HTERT RPE-1 (cell line): ENCODE data around the gene SLC9A1.
"Not testable (repeated sequence)": the region's sequence is repeated elsewhere in the genome, so short reads cannot be mapped to it uniquely, and the experiment has no call there.

Source experiments
- in situ Hi-C: fragments of 300-500 bp; cut with MboI; formaldehyde crosslinking; loops from 4 replicates; pipeline ENCODE4 v1.14.3; 2020; ENCODE audit warnings: low sequenced_read_pairs

Gene SLC9A1

GRCh38 chr1:27135541-27136235, 19.2 kb downstream of the SLC9A1 start:
- in situ Hi-C loops = no loop called here

- in situ Hi-C loops = no loop called here
Measured at GRCh38 chr1:27133991-27134390, 20.9 kb downstream of the SLC9A1 start.

- in situ Hi-C loops = no loop called here
Measured at GRCh38 chr1:27133158-27133557, 21.8 kb downstream of the SLC9A1 start.

- in situ Hi-C loops = no loop called here
Measured at GRCh38 chr1:27132624-27133023, 22.3 kb downstream of the SLC9A1 start.

- in situ Hi-C loops = no loop called here
Measured at GRCh38 chr1:27132147-27132546, 22.8 kb downstream of the SLC9A1 start.

- in situ Hi-C loops = no loop called here
Measured at GRCh38 chr1:27130798-27131197, 24.1 kb downstream of the SLC9A1 start.

- in situ Hi-C loops = no loop called here
Measured at GRCh38 chr1:27129225-27129624, 25.7 kb downstream of the SLC9A1 start.

- in situ Hi-C loops = no loop called here
Measured at GRCh38 chr1:27127419-27127818, 27.5 kb downstream of the SLC9A1 start.

- in situ Hi-C loops = no loop called here
Measured at GRCh38 chr1:27126391-27126790, 28.5 kb downstream of the SLC9A1 start.

- in situ Hi-C loops = not testable (repeated sequence)
Measured at GRCh38 chr1:27125125-27125524, 29.8 kb downstream of the SLC9A1 start.

GRCh38 chr1:27124405-27124804, 30.5 kb downstream of the SLC9A1 start:
- in situ Hi-C loops = no loop called here

GRCh38 chr1:27122652-27123051, 32.3 kb downstream of the SLC9A1 start:
- in situ Hi-C loops = no loop called here

GRCh38 chr1:27120854-27121253, 34.1 kb downstream of the SLC9A1 start:
- in situ Hi-C loops = no loop called here

- in situ Hi-C loops = no loop called here
Measured at GRCh38 chr1:27118440-27118689, 36.6 kb downstream of the SLC9A1 start.

- in situ Hi-C loops = no loop called here
Measured at GRCh38 chr1:27117733-27118439, 37.0 kb downstream of the SLC9A1 start.

GRCh38 chr1:27116697-27117096, 38.2 kb downstream of the SLC9A1 start:
- in situ Hi-C loops = no loop called here

GRCh38 chr1:27116232-27116631, 38.7 kb downstream of the SLC9A1 start:
- in situ Hi-C loops = no loop called here

GRCh38 chr1:27114546-27114945, 40.4 kb downstream of the SLC9A1 start:
- in situ Hi-C loops = no loop called here

GRCh38 chr1:27113861-27114260, 41.1 kb downstream of the SLC9A1 start:
- in situ Hi-C loops = no loop called here

- in situ Hi-C loops = no loop called here
Measured at GRCh38 chr1:27111626-27112573, 43.0 kb downstream of the SLC9A1 start.

- in situ Hi-C loops = no loop called here
Measured at GRCh38 chr1:27109103-27109822, 45.7 kb downstream of the SLC9A1 start.
